ENCODE measurements around the gene FBXO46. TPM values are rescaled to one million over a fixed set of nuclear protein-coding genes. Genes with fewer than 3 reads are reported as not detected.

Gene FBXO46
- total and polyA plus RNA-seq, 2 of the 13 experiments (the other 11 are each of a cell fraction or from before 2014, with no cell fraction given) = 6.2 to 6.4 TPM

GRCh38 chr19:45681391-45682015 lies 49.2 kb downstream of the FBXO46 start (continued):
- peak; percentile 66 for TF ChIP-seq ARID5B (CRISPR knock-in tag; IDR thresholded peaks at IDR 0.05)
- TF ChIP-seq TERF1 (CRISPR knock-in tag; IDR thresholded peaks at IDR 0.05) = no peak
- peak; percentile 57; the same call in 1 of the 2 replicates for TF ChIP-seq CAMTA2 (CRISPR knock-in tag; IDR thresholded peaks at IDR 0.05; ENCODE audit: borderline replicate concordance)
- TF ChIP-seq ZFP90 (CRISPR knock-in tag; IDR thresholded peaks at IDR 0.05; ENCODE audit: borderline replicate concordance) = no peak
- no peak for TF ChIP-seq DR1 (CRISPR knock-in tag; IDR thresholded peaks at IDR 0.05)
- TF ChIP-seq ZNF660 (CRISPR knock-in tag; IDR thresholded peaks at IDR 0.05; ENCODE audit: borderline replicate concordance, low read depth) = no peak
- TF ChIP-seq SOX13 (IDR thresholded peaks at IDR 0.05) = no peak
- TF ChIP-seq SOX13 (CRISPR knock-in tag; conservative IDR thresholded peaks at IDR 0.05 in 1 of 2, IDR thresholded peaks at IDR 0.05 in 1 of 2) = peak in 1 of 2 experiments; percentile 41; a peak in 1 of 4 replicates
- TF ChIP-seq IRF2 (CRISPR knock-in tag; IDR thresholded peaks at IDR 0.05) = 0 out of 2 replicates have a peak, but pooled peaks have one; percentile 32
- TF ChIP-seq, protein P1, sequence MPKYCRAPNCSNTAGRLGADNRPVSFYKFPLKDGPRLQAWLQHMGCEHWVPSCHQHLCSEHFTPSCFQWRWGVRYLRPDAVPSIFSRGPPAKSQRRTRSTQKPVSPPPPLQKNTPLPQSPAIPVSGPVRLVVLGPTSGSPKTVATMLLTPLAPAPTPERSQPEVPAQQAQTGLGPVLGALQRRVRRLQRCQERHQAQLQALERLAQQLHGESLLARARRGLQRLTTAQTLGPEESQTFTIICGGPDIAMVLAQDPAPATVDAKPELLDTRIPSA (CRISPR knock-in tag; IDR thresholded peaks at IDR 0.05; ENCODE audit: borderline replicate concordance) = no peak
- 0 out of 2 replicates have a peak, but pooled peaks have one; percentile 12 for TF ChIP-seq ZNF550 (CRISPR knock-in tag; IDR thresholded peaks at IDR 0.05; ENCODE audit: borderline replicate concordance)
- TF ChIP-seq TBP (CRISPR knock-in tag; IDR thresholded peaks at IDR 0.05) = no peak
- TF ChIP-seq MXI1 (IDR thresholded peaks at IDR 0.05; ENCODE audit: borderline replicate concordance, low read depth, low read length) = peak; percentile 49; the same call in 2 of the 3 replicates
- TF ChIP-seq ZBTB25 (CRISPR knock-in tag; IDR thresholded peaks at IDR 0.05) = no peak; the same call in 1 of the 2 replicates
- no peak for TF ChIP-seq PRMT3 (CRISPR knock-in tag; IDR thresholded peaks at IDR 0.05; ENCODE audit: borderline replicate concordance, low read depth)
- TF ChIP-seq KDM6A (CRISPR knock-in tag; IDR thresholded peaks at IDR 0.05; ENCODE audit: low read depth) = no peak
- TF ChIP-seq IRF9 (CRISPR knock-in tag; IDR thresholded peaks at IDR 0.05; ENCODE audit: borderline replicate concordance) = 0 out of 2 replicates have a peak, but pooled peaks have one; percentile 30
- TF ChIP-seq ZNF589 (CRISPR knock-in tag; conservative IDR thresholded peaks at IDR 0.05) = 0 out of 2 replicates have a peak, but pooled peaks have one; percentile 22
- no peak for TF ChIP-seq KDM1A (CRISPR knock-in tag; IDR thresholded peaks at IDR 0.05)
- TF ChIP-seq SPEN (CRISPR knock-in tag; IDR thresholded peaks at IDR 0.05; ENCODE audit: low read depth) = peak; percentile 66; the same call in 1 of the 2 replicates
